Measurements from ENCODE around the gene CFAP221. TPM values are rescaled to one million over a fixed set of nuclear protein-coding genes. Genes with fewer than 3 reads are reported as not detected.

Gene CFAP221
- total RNA-seq, 2 experiments from 2014 or later = not detected

DNA sequence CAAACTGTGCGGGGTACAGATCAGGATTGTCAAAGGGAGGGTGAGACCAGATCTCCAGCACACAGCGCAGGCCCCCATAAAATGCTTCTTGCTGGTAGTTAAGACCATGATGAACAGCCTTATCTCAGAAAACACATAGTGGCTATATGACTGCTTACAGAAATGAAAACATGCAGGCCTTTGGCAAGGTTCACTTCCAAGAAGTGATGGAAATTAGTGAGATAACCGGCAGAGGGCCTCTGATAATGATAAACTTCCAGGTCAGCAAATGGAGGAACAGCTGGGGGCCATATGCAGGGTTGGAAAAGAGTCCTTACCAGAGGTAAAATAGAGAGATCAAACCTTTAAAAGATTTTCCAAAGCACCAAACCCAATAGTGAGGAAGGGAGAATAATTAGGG is 46.6 kb downstream of the CFAP221 start:
- H3K4me2 ChIP-seq (ENCODE audit: low read length) = no peak overlapping the region
- no peaks in the 10 kb centered on the region for H3K4me1 ChIP-seq (ENCODE audit: insufficient read depth, low read length, poor library complexity, severe bottlenecking)
- H2AFZ ChIP-seq (ENCODE audit: low read length) = no peak overlapping the region
- no peaks in the 10 kb centered on the region for H3K9me3 ChIP-seq (ENCODE audit: low read length)
- H3K79me2 ChIP-seq (ENCODE audit: insufficient read depth, low read depth, low read length) = no peaks in the 10 kb centered on the region
- CTCF ChIA-PET (ENCODE audit: unreplicated experiment) = no interaction called here
- no peaks in the 10 kb centered on the region for H4K20me1 ChIP-seq (ENCODE audit: insufficient read depth, low read length)
- no peaks in the 10 kb centered on the region for H3K9me2 ChIP-seq (ENCODE audit: insufficient read depth, low read length)
- intact Hi-C loops (cut with micrococcal nuclease; ENCODE audit: unreplicated experiment) = no loop called here
- no peak for TF ChIP-seq EZH2phosphoT487 (IDR thresholded peaks at IDR 0.05; ENCODE audit: borderline replicate concordance, low read depth, low read length)
- TF ChIP-seq, protein P1, sequence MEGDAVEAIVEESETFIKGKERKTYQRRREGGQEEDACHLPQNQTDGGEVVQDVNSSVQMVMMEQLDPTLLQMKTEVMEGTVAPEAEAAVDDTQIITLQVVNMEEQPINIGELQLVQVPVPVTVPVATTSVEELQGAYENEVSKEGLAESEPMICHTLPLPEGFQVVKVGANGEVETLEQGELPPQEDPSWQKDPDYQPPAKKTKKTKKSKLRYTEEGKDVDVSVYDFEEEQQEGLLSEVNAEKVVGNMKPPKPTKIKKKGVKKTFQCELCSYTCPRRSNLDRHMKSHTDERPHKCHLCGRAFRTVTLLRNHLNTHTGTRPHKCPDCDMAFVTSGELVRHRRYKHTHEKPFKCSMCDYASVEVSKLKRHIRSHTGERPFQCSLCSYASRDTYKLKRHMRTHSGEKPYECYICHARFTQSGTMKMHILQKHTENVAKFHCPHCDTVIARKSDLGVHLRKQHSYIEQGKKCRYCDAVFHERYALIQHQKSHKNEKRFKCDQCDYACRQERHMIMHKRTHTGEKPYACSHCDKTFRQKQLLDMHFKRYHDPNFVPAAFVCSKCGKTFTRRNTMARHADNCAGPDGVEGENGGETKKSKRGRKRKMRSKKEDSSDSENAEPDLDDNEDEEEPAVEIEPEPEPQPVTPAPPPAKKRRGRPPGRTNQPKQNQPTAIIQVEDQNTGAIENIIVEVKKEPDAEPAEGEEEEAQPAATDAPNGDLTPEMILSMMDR (conservative IDR thresholded peaks at IDR 0.05; ENCODE audit: low read length) = no peak
- H3K4me3 ChIP-seq (ENCODE audit: low read depth, low read length, poor library complexity, severe bottlenecking) = no peak overlapping the region
- H3K27ac ChIP-seq (ENCODE audit: low read depth, low read length, poor library complexity, severe bottlenecking) = no peak overlapping the region
- BruUV-seq (replicated peaks) = no TSS peak
- no peaks in the 10 kb centered on the region for H3K36me3 ChIP-seq (ENCODE audit: insufficient read depth, low read length)
- POLR2A ChIA-PET = no interaction called here
- DNase-seq (ENCODE audit: low spot score) = no peak

DNA sequence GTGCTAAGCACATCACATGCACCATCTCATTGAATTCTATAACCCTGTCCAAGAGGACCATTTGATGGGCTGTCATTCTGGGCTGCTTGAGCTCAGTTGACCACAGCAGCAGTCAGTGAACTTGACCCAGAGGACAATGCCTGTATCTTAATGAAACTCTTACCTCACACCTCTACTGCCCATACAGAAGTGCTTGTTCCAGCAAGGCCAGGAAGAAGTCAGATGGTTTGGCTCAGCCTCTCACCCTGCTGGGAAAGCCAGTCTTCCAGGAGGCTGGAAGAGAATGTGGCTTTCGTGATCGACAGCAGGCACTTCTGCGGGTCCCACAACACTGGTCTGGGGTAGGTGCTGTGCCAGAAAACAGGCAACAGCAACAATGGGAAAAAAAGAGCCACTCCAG is 47.3 kb downstream of the CFAP221 start:
- Histone ChIP-seq H3K4me3 (ENCODE audit: low read depth, low read length, poor library complexity, severe bottlenecking) (no peak overlapping the region), H3K79me2 (ENCODE audit: insufficient read depth, low read depth, low read length) (no peaks in the 10 kb centered on the region), H3K27ac (ENCODE audit: low read depth, low read length, poor library complexity, severe bottlenecking) (no peak overlapping the region), H3K9me2 (ENCODE audit: insufficient read depth, low read length) (no peaks in the 10 kb centered on the region), H3K4me1 (ENCODE audit: insufficient read depth, low read length, poor library complexity, severe bottlenecking) (no peaks in the 10 kb centered on the region), H3K36me3 (ENCODE audit: insufficient read depth, low read length) (no peaks in the 10 kb centered on the region), H4K20me1 (ENCODE audit: insufficient read depth, low read length) (no peaks in the 10 kb centered on the region), H3K4me2 (ENCODE audit: low read length) (no peak overlapping the region), H2AFZ (ENCODE audit: low read length) (no peak overlapping the region), H3K9me3 (ENCODE audit: low read length) (no peaks in the 10 kb centered on the region)
- CTCF ChIA-PET (ENCODE audit: unreplicated experiment) = no interaction called here
- no TSS peak for BruUV-seq (replicated peaks)
- no peak for DNase-seq (ENCODE audit: low spot score)
- POLR2A ChIA-PET = no interaction called here
- TF ChIP-seq, protein P1 (conservative IDR thresholded peaks at IDR 0.05; ENCODE audit: low read length) = no peak
- TF ChIP-seq EZH2phosphoT487 (IDR thresholded peaks at IDR 0.05; ENCODE audit: borderline replicate concordance, low read depth, low read length) = no peak
- intact Hi-C loops (cut with micrococcal nuclease; ENCODE audit: unreplicated experiment) = no loop called here

DNA sequence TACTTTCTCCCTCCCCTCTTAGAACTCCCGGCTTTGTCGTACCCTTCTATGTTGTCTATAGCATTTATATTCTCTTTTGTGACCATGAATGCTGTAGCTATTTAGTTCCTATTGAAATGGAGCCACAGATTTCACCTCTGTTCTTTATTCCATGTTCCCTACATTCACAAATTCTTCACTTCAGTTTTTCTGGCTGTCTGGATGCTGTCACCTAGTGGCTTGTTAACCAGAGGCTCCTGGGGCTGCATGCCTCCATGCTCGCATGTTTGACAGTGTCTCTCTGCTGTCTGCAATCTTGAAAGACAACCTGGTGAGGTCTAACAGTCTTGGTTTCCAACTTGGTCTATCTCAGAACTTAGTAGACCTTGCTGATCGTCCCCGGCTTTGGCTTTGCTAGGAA is 48.2 kb downstream of the CFAP221 start:
- no peaks in the 10 kb centered on the region for H3K4me1 ChIP-seq (ENCODE audit: insufficient read depth, low read length, poor library complexity, severe bottlenecking)
- no peak overlapping the region for H3K27ac ChIP-seq (ENCODE audit: low read depth, low read length, poor library complexity, severe bottlenecking)
- H3K9me3 ChIP-seq (ENCODE audit: low read length) = no peaks in the 10 kb centered on the region
- intact Hi-C loops (cut with micrococcal nuclease; ENCODE audit: unreplicated experiment) = no loop called here
- DNase-seq (ENCODE audit: low spot score) = no peak
- no TSS peak for BruUV-seq (replicated peaks)
- ChIA-PET POLR2A (no interaction called here), CTCF (ENCODE audit: unreplicated experiment) (no interaction called here)
- H3K4me2 ChIP-seq (ENCODE audit: low read length) = no peak overlapping the region
- TF ChIP-seq EZH2phosphoT487 (IDR thresholded peaks at IDR 0.05; ENCODE audit: borderline replicate concordance, low read depth, low read length) = no peak
- TF ChIP-seq, protein P1 (conservative IDR thresholded peaks at IDR 0.05; ENCODE audit: low read length) = no peak
- no peaks in the 10 kb centered on the region for H4K20me1 ChIP-seq (ENCODE audit: insufficient read depth, low read length)
- no peaks in the 10 kb centered on the region for H3K9me2 ChIP-seq (ENCODE audit: insufficient read depth, low read length)
- H2AFZ ChIP-seq (ENCODE audit: low read length) = no peak overlapping the region
- H3K4me3 ChIP-seq (ENCODE audit: low read depth, low read length, poor library complexity, severe bottlenecking) = no peak overlapping the region
- H3K79me2 ChIP-seq (ENCODE audit: insufficient read depth, low read depth, low read length) = no peaks in the 10 kb centered on the region
- H3K36me3 ChIP-seq (ENCODE audit: insufficient read depth, low read length) = no peaks in the 10 kb centered on the region
